NCI-H748 (cell line): ENCODE results near the gene TLE4.

Experiments used
- DNase-seq: peaks from one replicate; lab custom pipeline; 2025; ENCODE audit not compliant: unreplicated experiment; lab: John Stamatoyannopoulos, UW

TLE4 gene

DNA sequence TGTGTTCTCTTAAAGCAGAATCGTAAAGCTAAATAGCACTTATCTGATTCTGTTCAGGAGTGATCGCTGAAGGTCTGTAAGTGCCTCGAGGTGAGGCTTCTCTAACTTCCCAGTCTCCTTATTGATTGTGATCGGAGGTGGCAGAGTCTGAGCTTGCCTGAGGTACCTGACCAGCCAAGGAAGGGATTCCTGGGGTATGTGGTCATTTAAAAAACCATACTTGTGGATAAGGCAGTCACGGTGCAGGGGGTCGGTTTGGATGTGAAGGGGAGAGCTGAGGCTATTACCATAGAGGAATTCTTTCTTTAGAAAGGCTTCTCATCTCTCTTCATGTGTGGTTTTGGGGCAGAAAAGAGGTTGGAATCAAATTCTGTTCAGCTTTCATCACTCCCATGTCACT is 193.7 kb downstream of the TLE4 start:
- DNase-seq: no peak

DNA sequence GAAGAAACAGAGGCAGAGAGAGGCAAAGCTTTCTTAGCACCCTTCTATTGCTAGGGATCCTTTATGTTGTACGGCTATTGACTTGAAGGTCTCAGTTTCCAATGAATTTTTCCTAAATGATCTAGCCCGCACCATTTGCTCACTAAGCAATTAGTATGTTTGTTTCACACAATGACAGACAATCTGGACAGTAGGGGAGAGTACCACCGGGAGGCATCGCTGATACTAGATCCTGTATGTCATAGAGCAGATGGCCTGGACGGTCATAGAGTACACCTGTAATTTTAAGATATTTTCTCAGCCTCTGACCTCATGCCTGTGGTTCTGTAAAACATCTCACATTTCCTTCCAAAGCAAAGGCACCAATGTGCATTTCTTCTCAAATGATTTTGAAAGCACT is 194.3 kb downstream of the TLE4 start:
- DNase-seq: peak; percentile 58

DNA sequence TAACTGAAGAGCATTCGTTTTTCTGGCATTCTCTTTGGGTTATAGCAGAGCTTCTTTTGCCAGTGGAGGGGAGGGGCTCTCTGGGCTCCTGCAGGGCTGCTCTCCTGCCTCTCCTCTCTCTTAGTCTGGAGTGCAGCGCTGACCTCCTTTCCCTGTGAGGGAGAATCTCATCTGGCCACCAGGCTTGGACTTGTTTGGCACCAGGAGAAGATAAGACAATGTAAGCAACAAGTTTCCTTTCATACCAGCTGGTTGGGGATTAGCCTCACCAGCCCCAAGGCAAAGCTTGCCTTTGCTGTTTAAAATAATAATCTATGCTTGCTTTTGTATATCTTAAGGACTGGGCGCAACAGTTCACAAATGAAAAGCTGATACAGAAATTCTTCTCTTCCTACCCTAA is 196.4 kb downstream of the TLE4 start:
- no peak for DNase-seq

DNA sequence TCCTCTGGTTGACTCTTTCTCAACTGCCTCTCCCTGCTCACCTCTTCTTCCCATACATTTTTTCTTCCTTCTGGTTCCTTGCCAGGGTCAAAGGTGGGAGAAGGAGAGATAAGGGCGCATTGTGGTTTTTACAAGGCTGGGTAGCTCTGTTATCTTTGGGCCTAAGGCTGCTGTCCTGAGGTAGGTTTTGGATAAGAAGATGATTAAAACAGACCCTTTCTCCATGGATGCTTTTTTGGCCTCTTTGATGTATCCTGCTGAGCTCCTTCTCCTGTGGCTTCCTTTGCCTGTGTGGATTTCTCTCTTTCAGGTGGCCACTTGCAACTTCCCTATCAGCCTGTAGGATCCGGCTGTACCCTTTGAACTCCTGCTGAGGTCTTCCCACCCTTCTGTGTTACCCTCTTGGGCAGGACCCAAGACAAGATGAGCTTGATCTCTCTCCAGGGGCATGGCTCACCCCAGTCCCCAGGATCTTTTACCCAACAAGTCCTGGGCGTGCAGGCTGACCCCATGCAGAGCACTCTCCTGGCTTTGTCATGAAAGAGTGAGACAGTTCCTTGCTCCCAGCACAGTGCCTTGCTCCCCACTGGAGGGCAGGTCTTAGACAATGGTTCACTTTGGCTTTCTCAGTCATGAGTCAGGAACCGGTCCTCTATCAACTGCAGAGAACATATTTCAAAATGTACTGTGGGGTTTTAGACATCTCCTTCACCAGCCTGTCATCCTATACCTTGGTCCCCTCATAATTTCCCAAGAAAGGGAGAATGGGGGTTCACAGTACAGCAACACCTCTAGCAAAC is 197.9 kb downstream of the TLE4 start:
- no peak for DNase-seq

DNA sequence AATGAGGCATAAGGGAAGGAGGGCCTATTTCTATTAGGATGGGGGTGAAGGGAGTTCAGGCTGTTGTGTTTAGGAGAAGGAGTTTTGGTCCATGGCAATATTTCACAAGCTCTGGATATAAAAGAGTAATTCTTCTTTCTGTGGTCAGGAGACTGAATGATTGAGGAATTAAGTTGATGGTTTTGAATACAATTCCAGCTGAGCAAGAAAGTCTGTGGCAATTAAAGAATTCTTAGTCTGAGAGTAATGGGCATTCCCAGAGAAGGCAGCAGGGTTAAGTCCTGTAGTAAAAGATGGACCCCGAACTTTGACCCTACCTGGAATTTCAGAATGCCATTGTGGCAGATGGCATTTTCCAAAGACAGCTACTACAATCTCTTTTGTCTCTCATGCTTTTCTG is 202.6 kb downstream of the TLE4 start:
- DNase-seq: no peak
